Central memory CD8-positive, alpha-beta T cell (primary cell): ENCODE results near the gene SMPDL3B.

Experiments used
- ATAC-seq: fragments of 150-1000 bp; cut with Tn5 transposase; replicated peaks from 2 replicates; pipeline ENCODE4 v1.10.0; 2022; ENCODE audit warnings: mild to moderate bottlenecking, moderate FRiP score, moderate number of reproducible peaks; ENCODE audit not compliant: poor library complexity, severe bottlenecking; ENCODE audit errors: extremely low read depth
- DNase-seq, 2 donors: peaks; one replicate each; pipeline ENCODE4 v3.0.0; 2021; ENCODE audit warnings: low spot score in 2 of 2
- H3K27ac Mint-ChIP-seq: one replicate; pipeline ENCODE4 v1.8.0; 2022; ENCODE audit warnings: low read depth, mild to moderate bottlenecking, moderate library complexity, mixed read lengths
- H3K27me3 Mint-ChIP-seq: one replicate; pipeline ENCODE4 v1.8.0; 2022; ENCODE audit warnings: mixed read lengths
- H3K36me3 Mint-ChIP-seq: one replicate; pipeline ENCODE4 v1.8.0; 2022; ENCODE audit warnings: mild to moderate bottlenecking, moderate library complexity, mixed read lengths; ENCODE audit not compliant: insufficient read depth
- H3K4me1 Mint-ChIP-seq: one replicate; pipeline ENCODE4 v1.8.0; 2022; ENCODE audit warnings: mixed read lengths
- H3K4me3 Mint-ChIP-seq: one replicate; pipeline ENCODE4 v1.8.0; 2022; ENCODE audit warnings: mild to moderate bottlenecking, moderate library complexity, mixed read lengths
- H3K9me3 Mint-ChIP-seq: one replicate; pipeline ENCODE4 v1.8.0; 2022; ENCODE audit warnings: mixed read lengths

SMPDL3B gene

GRCh38 chr1:27934818-27935549 is at the start of gene SMPDL3B:
SMPDL3B (plus strand) TSS chr1:27935000; CDS start chr1:27935184, 184 bp downstream.
- Mint-ChIP-seq H3K4me1 (peaks cover 12% of the 10 kb centered on the region), H3K9me3 (no peaks in the 10 kb centered on the region), H3K27me3 (peaks cover 29% of the 10 kb centered on the region), H3K27ac (peak within 1 kb of the TSS; percentile 5), H3K4me3 (peak within 1 kb of the TSS; percentile 39), H3K36me3 (no peaks in the 10 kb centered on the region)
- no peak for DNase-seq
- no peak for ATAC-seq

- Mint-ChIP-seq H3K36me3 (peaks cover 58% of the 10 kb centered on the region), H3K4me3 (peak overlapping the region; percentile 37)
Observed at GRCh38 chr1:27885114-27885528, 49.7 kb upstream of the SMPDL3B start.

GRCh38 chr1:27885621-27886352 is 49.0 kb upstream of the SMPDL3B start:
- peak overlapping the region; percentile 87 for H3K27ac Mint-ChIP-seq
- H3K36me3 Mint-ChIP-seq: peaks cover 57% of the 10 kb centered on the region

More at GRCh38 chr1:27885114-27885528, 49.7 kb upstream of the SMPDL3B start:
- Mint-ChIP-seq H3K9me3 (no peaks in the 10 kb centered on the region), H3K27me3 (no peaks in the 10 kb centered on the region), H3K27ac (peak overlapping the region; percentile 87), H3K4me1 (peaks cover 67% of the 10 kb centered on the region)
- DNase-seq: no peak
- no peak for ATAC-seq

DNA sequence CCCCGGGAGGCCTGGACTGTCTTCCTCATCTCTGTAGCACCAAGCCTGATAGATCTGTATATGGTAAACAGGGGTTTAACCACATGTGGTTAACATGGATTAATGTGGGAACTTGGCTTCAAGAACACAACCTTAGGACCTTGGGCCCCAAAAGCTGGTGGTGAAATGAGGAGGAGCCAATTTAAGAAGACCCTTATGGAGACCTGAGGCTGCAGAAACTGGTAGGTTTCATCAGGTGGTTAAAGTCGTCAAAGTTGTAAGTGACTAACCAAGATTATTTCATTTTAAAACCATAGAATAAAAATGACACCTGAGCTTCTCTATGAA is 48.5 kb upstream of the SMPDL3B start:
- no peaks in the 10 kb centered on the region for H3K9me3 Mint-ChIP-seq
- no peaks in the 10 kb centered on the region for H3K27me3 Mint-ChIP-seq
- ATAC-seq (no peak), DNase-seq (no peak)
- H3K4me3 Mint-ChIP-seq: peak overlapping the region; percentile 64
- H3K27ac Mint-ChIP-seq: peak overlapping the region; percentile 87
- H3K4me1 Mint-ChIP-seq: peaks cover 74% of the 10 kb centered on the region
- H3K36me3 Mint-ChIP-seq: peaks cover 59% of the 10 kb centered on the region

More at GRCh38 chr1:27885621-27886352, 49.0 kb upstream of the SMPDL3B start:
- peaks cover 72% of the 10 kb centered on the region for H3K4me1 Mint-ChIP-seq
- no peaks in the 10 kb centered on the region for H3K27me3 Mint-ChIP-seq
- DNase-seq (no peak), ATAC-seq (no peak)
- peak overlapping the region; percentile 64 for H3K4me3 Mint-ChIP-seq
- H3K9me3 Mint-ChIP-seq: no peaks in the 10 kb centered on the region

DNA sequence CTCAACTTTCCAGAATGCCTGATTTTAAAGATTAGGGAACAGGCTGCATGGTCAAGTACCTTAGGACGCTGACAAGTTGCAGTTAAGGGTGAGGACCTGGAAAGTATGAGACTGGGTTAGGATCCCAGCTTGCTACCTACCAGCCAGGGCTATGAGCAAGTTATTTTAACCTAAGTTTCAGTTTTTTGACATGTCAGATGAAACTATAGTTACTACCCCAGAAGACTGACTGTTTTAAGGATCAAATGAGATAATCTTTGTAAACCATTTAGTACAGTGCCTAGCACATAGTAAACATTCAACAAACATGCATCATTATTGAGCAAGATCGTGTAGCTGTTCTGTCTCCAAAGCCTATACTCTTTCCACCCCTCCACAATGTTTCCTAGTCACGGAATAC is 48.1 kb upstream of the SMPDL3B start:
- no peak for DNase-seq
- Mint-ChIP-seq H3K4me1 (peaks cover 76% of the 10 kb centered on the region), H3K4me3 (peak overlapping the region; percentile 64), H3K9me3 (no peaks in the 10 kb centered on the region), H3K27ac (peak overlapping the region; percentile 87), H3K27me3 (no peaks in the 10 kb centered on the region), H3K36me3 (peaks cover 60% of the 10 kb centered on the region)
- peak; percentile 5 for ATAC-seq

DNA sequence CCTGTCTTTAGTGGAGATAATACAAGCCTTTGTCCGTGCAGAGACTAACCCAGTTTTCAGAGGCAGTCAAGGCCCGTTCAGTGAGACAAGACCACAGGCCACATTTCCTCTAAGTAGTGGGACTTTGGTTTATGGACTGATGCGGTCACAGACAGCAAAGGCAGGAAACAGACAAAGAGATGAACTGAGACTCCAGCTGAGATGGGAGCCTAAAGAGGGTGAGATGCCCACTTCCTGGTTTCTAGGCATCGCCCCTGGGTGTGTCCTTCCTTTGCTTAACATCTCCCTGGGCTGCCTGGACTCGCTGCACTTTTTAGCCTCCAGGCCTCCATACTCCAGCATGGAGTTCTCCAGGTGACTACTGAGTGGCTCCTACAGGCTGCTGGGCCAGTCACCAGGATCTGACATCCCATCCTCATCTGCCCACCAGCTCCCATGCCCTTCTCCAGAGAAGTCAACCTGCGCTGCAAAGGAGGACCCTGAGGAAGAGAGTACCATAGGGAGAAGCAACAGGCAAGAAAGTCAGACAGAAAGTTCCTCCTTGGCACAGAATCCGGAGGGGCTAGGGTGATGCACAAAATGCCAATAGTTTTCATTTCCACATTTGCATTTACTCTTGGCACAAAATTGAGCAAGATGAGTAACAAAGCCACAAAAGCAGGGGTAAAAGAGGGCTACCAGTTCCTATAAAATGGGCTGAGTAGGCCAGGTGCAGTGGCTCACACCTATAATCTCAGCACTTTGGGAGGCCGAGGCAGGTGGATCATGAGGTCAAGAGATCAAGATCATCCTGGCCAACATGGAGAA is 47.4 kb upstream of the SMPDL3B start:
- Mint-ChIP-seq H3K4me3 (peak overlapping the region; percentile 64), H3K36me3 (peaks cover 63% of the 10 kb centered on the region), H3K9me3 (no peaks in the 10 kb centered on the region), H3K4me1 (peaks cover 79% of the 10 kb centered on the region), H3K27me3 (no peaks in the 10 kb centered on the region), H3K27ac (peak overlapping the region; percentile 87)
- ATAC-seq (peak; percentile 72), DNase-seq (peak in 1 of 2 donors; percentile 52)

DNA sequence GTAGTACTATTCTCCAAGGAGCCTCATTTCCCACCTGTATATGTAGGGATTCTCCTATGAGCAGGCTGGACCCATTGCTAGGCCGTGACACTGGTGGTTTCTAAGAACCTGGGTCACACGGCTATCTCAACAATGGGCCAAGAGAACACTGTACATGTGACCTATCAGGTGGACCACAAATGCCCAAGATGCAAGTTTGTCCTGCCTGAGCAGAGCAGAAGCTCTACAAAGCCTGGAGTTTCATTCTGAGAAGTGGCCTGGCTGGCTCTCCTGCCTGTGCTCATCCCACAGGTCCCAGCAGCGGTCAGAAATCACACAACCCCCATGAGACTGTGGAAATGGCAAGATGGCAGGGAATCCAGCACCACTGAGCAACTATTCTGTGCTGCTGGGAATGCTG is 45.3 kb upstream of the SMPDL3B start:
- Mint-ChIP-seq H3K27ac (peak overlapping the region; percentile 87), H3K4me1 (peaks cover 68% of the 10 kb centered on the region), H3K4me3 (peak overlapping the region; percentile 31), H3K9me3 (no peaks in the 10 kb centered on the region), H3K27me3 (no peaks in the 10 kb centered on the region), H3K36me3 (peaks cover 61% of the 10 kb centered on the region)
- ATAC-seq (no peak), DNase-seq (no peak)

DNA sequence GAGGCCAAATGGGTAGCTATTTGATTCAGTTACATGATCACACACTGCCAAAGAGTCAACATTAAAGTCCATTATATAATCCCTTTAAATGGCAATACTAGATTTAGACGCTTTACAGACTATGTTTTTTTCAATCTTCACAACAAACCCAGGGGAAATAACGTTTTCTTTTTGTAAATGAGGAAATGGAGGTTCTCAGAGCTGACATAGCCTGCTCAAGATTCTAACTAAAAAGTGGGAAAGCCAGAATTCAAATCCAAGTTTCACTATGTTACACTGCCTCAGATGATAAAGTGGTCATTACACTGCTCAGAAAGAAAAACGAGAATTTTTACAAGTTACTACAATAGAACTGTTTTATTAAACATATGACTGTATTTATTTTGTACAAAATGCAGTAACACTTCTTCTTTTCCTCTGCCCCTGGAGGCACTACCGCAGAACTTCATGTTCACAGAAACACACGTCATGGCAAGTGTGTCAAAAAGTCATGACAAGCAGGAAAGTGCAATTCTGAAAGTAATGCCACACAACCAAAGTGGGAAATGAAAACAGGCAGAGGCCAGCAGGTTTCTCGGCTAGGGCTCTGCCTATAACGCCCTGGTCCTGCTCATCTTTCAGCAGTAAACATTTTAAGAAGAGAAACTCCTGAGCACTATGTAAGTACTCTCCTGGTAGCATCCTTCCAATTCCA is 43.5 kb upstream of the SMPDL3B start:
- no peaks in the 10 kb centered on the region for H3K9me3 Mint-ChIP-seq
- peak; percentile 56 for ATAC-seq
- peak overlapping the region; percentile 91 for H3K27ac Mint-ChIP-seq
- H3K4me3 Mint-ChIP-seq: peak overlapping the region; percentile 37
- peaks cover 58% of the 10 kb centered on the region for H3K36me3 Mint-ChIP-seq
- H3K27me3 Mint-ChIP-seq: no peaks in the 10 kb centered on the region
- peak in 1 of 2 donors; percentile 48 for DNase-seq
- H3K4me1 Mint-ChIP-seq: peaks cover 55% of the 10 kb centered on the region

DNA sequence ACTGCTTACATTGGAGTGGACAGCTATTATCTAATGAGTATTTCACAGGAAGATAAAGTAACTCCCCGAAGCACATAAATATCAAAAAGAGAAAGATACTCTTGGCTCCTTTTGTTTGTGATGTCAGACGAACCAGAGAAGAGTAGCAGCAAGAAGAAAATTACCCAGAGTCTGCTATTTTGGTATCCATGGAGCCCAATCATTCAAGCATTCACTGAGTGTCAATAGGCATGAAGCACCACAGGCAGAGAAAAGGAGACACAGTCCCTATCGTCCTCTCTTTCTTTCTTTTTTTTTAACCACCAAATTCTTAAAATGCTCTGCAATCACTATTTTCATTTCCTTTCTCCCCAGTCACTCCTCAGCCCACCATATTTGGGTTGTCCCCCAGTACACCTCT is 40.3 kb upstream of the SMPDL3B start:
- peaks cover 49% of the 10 kb centered on the region for H3K36me3 Mint-ChIP-seq
- H3K4me3 Mint-ChIP-seq: no peak overlapping the region
- H3K9me3 Mint-ChIP-seq: no peaks in the 10 kb centered on the region
- H3K27ac Mint-ChIP-seq: peak overlapping the region; percentile 67
- DNase-seq: no peak
- H3K27me3 Mint-ChIP-seq: no peaks in the 10 kb centered on the region
- no peak for ATAC-seq
- peaks cover 34% of the 10 kb centered on the region for H3K4me1 Mint-ChIP-seq

GRCh38 chr1:27906759-27907158 is 28.0 kb upstream of the SMPDL3B start:
- Mint-ChIP-seq H3K27ac (no peak overlapping the region), H3K36me3 (peaks cover 76% of the 10 kb centered on the region)
- DNase-seq: no peak

DNA sequence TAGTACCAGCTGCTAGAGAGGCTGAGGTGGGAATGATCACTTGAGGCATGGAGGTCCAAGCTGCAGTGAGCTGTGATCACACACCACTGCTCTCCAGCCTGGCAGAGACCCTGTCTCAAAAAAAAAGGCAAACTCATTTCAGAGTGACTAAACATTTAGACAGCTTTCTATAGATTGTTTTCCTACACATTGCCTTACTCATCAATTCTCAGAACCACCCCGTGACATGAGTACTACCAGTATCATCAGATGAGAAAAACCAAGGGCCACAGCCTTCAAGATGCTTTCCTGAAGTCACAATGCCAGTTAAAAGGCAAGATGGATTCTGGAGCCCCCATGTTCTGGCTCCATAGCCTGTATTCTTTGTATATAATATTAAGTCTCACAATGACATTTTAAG is 22.4 kb upstream of the SMPDL3B start:
- no peak for ATAC-seq
- H3K36me3 Mint-ChIP-seq: peaks cover 38% of the 10 kb centered on the region
- H3K27ac Mint-ChIP-seq: no peak overlapping the region
- no peaks in the 10 kb centered on the region for H3K27me3 Mint-ChIP-seq
- no peaks in the 10 kb centered on the region for H3K9me3 Mint-ChIP-seq
- no peak overlapping the region for H3K4me3 Mint-ChIP-seq
- H3K4me1 Mint-ChIP-seq: peaks cover 13% of the 10 kb centered on the region
- no peak for DNase-seq

More at GRCh38 chr1:27906759-27907158, 28.0 kb upstream of the SMPDL3B start:
- no peak overlapping the region for H3K4me3 Mint-ChIP-seq
- no peak for ATAC-seq
- no peaks in the 10 kb centered on the region for H3K4me1 Mint-ChIP-seq
- no peaks in the 10 kb centered on the region for H3K9me3 Mint-ChIP-seq
- H3K27me3 Mint-ChIP-seq: no peaks in the 10 kb centered on the region

- Mint-ChIP-seq H3K27me3 (no peaks in the 10 kb centered on the region), H3K36me3 (peaks cover 19% of the 10 kb centered on the region), H3K4me1 (peaks cover 13% of the 10 kb centered on the region), H3K27ac (peak overlapping the region; percentile 99), H3K4me3 (peak overlapping the region; percentile 100), H3K9me3 (no peaks in the 10 kb centered on the region)
- DNase-seq (no peak), ATAC-seq (no peak)
Observed at GRCh38 chr1:27915082-27915575, 19.7 kb upstream of the SMPDL3B start.
